ENCODE results near the gene TOGARAM2.

TOGARAM2 gene

DNA sequence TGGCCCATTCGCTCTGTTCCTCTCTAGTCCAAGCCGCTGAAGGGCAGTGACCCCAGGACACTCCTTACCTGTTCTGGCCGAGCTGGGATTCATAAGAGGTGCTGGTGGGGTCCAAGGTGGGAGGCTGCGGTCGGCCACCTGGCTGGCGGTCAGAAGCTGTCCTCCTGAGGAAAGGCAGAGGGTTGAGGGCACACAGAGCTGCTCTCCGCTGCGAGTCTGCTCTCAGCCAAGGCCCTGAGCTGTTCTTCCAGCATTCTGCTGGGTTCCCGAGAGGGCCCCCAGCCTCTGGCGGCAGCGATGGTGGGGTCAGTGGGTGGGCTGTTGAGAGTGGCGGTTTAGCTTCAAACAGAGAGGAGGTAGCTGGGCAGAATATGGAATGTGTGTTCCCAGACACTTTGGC lies 89.4 kb downstream of the TOGARAM2 start (continued):
- TF ChIP-seq, protein P1, sequence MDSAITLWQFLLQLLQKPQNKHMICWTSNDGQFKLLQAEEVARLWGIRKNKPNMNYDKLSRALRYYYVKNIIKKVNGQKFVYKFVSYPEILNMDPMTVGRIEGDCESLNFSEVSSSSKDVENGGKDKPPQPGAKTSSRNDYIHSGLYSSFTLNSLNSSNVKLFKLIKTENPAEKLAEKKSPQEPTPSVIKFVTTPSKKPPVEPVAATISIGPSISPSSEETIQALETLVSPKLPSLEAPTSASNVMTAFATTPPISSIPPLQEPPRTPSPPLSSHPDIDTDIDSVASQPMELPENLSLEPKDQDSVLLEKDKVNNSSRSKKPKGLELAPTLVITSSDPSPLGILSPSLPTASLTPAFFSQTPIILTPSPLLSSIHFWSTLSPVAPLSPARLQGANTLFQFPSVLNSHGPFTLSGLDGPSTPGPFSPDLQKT (IDR thresholded peaks at IDR 0.05; ENCODE audit: borderline replicate concordance, low read depth, low read length): no peak
- TF ChIP-seq, protein P2, sequence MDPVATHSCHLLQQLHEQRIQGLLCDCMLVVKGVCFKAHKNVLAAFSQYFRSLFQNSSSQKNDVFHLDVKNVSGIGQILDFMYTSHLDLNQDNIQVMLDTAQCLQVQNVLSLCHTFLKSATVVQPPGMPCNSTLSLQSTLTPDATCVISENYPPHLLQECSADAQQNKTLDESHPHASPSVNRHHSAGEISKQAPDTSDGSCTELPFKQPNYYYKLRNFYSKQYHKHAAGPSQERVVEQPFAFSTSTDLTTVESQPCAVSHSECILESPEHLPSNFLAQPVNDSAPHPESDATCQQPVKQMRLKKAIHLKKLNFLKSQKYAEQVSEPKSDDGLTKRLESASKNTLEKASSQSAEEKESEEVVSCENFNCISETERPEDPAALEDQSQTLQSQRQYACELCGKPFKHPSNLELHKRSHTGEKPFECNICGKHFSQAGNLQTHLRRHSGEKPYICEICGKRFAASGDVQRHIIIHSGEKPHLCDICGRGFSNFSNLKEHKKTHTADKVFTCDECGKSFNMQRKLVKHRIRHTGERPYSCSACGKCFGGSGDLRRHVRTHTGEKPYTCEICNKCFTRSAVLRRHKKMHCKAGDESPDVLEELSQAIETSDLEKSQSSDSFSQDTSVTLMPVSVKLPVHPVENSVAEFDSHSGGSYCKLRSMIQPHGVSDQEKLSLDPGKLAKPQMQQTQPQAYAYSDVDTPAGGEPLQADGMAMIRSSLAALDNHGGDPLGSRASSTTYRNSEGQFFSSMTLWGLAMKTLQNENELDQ (tag by site-specific recombination; IDR thresholded peaks at IDR 0.05; ENCODE audit: low read depth): no peak
- TF ChIP-seq ZNF626 (tag by site-specific recombination; IDR thresholded peaks at IDR 0.05) (no peak), ZFHX2 (tag by site-specific recombination; conservative IDR thresholded peaks at IDR 0.05) (no peak), ZNF23 (tag by site-specific recombination; IDR thresholded peaks at IDR 0.05; ENCODE audit: borderline replicate concordance) (no peak), WT1 (tag by site-specific recombination; IDR thresholded peaks at IDR 0.05) (no peak)
- TF ChIP-seq, protein P3, sequence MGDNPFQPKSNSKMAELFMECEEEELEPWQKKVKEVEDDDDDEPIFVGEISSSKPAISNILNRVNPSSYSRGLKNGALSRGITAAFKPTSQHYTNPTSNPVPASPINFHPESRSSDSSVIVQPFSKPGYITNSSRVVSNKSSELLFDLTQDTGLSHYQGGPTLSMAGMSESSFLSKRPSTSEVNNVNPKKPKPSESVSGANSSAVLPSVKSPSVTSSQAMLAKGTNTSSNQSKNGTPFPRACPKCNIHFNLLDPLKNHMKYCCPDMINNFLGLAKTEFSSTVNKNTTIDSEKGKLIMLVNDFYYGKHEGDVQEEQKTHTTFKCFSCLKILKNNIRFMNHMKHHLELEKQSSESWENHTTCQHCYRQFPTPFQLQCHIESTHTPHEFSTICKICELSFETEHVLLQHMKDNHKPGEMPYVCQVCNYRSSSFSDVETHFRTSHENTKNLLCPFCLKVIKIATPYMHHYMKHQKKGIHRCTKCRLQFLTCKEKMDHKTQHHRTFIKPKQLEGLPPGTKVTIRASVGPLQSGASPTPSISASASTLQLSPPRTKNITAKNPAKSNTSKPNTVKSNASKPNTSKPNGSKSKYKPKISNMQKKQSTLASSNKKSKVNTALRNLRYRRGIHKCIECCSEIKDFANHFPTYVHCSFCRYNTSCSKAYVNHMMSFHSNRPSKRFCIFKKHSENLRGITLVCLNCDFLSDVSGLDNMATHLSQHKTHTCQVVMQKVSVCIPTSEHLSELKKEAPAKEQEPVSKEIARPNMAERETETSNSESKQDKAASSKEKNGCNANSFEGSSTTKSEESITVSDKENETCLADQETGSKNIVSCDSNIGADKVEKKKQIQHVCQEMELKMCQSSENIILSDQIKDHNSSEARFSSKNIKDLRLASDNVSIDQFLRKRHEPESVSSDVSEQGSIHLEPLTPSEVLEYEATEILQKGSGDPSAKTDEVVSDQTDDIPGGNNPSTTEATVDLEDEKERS (tag by site-specific recombination; IDR thresholded peaks at IDR 0.05): no peak
- TF ChIP-seq, protein P4, sequence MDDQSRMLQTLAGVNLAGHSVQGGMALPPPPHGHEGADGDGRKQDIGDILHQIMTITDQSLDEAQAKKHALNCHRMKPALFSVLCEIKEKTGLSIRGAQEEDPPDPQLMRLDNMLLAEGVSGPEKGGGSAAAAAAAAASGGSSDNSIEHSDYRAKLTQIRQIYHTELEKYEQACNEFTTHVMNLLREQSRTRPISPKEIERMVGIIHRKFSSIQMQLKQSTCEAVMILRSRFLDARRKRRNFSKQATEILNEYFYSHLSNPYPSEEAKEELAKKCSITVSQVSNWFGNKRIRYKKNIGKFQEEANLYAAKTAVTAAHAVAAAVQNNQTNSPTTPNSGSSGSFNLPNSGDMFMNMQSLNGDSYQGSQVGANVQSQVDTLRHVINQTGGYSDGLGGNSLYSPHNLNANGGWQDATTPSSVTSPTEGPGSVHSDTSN (CRISPR knock-in tag; IDR thresholded peaks at IDR 0.05): no peak
- TF ChIP-seq, protein P5, sequence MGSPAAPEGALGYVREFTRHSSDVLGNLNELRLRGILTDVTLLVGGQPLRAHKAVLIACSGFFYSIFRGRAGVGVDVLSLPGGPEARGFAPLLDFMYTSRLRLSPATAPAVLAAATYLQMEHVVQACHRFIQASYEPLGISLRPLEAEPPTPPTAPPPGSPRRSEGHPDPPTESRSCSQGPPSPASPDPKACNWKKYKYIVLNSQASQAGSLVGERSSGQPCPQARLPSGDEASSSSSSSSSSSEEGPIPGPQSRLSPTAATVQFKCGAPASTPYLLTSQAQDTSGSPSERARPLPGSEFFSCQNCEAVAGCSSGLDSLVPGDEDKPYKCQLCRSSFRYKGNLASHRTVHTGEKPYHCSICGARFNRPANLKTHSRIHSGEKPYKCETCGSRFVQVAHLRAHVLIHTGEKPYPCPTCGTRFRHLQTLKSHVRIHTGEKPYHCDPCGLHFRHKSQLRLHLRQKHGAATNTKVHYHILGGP (tag by site-specific recombination; IDR thresholded peaks at IDR 0.05): no peak

DNA sequence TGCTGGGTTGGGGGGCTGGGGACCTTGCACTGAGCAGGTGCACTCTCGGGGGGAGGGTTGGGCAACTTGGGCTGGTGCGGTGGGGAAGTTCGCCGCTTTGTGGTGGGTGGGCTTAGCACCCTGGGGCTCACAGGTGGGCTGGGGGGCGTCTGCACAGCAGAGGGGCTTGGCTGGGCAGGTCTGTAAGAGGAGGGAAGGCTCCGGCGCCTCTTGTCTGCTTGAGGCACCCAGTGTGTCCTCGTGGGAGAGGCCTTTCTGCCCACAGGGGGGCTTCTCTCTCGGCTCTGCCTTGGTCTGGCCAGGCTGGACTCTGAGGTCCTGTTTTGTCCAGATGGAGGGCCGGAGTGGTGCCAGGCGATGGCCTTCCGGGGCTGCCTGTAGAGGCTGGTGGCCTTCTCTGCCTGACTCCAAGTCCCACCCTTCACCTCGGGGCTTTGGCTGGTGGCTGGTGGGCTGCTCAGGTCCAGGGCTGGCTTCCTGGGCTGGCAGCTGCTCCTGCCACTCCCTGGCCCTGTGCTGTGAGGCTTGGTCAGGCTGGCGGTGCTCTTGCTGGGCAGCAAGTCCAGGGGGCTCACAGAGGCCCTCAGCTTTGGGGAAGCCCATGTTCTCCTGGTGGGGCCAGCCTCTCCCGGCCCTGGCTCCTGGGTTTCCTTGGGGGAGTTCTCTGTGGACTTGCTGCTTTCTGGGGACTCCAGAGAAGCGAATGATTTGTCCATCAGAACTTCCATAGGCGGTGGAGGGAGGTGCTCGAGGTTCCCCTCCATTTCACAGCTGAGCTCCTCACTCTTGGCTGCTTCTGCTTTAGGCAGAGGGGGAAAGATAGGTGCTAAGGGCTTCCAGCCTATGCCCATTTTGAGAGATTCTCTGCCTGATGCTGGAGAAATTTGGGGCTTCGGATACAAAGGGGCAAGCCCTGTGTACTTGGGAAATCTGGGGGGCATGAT lies 90.2 kb downstream of the TOGARAM2 start:
- Histone ChIP-seq H3K27ac (ENCODE audit: extremely low read depth, low read depth, low read length) (no peak overlapping the region), H3K4me3 (ENCODE audit: low read depth, low read length) (no peak overlapping the region), H3K4me1 (ENCODE audit: control insufficient read depth, insufficient read depth, low read length) (0 out of 2 replicates have a peak, but pooled peaks cover 3% of the 10 kb centered on the region), H3K36me3 (ENCODE audit: control insufficient read depth in 2 of 2, insufficient read depth in 1 of 2, low read length in 2 of 2) (no peaks in the 10 kb centered on the region), H3K9me3 (ENCODE audit: control insufficient read depth, insufficient read depth, low read depth, low read length) (no peaks in the 10 kb centered on the region)
- CTCF ChIA-PET: no interaction called here
- TF ChIP-seq ZNF311 (tag by site-specific recombination; IDR thresholded peaks at IDR 0.05; ENCODE audit: borderline replicate concordance) (no peak), HOXD13 (CRISPR knock-in tag; IDR thresholded peaks at IDR 0.05; ENCODE audit: borderline replicate concordance) (no peak), ZNF677 (tag by site-specific recombination; IDR thresholded peaks at IDR 0.05) (no peak), ZNF19 (tag by site-specific recombination; IDR thresholded peaks at IDR 0.05; ENCODE audit: low read depth) (no peak), ZNF112 (tag by site-specific recombination; IDR thresholded peaks at IDR 0.05) (no peak)
- TF ChIP-seq, protein P6, sequence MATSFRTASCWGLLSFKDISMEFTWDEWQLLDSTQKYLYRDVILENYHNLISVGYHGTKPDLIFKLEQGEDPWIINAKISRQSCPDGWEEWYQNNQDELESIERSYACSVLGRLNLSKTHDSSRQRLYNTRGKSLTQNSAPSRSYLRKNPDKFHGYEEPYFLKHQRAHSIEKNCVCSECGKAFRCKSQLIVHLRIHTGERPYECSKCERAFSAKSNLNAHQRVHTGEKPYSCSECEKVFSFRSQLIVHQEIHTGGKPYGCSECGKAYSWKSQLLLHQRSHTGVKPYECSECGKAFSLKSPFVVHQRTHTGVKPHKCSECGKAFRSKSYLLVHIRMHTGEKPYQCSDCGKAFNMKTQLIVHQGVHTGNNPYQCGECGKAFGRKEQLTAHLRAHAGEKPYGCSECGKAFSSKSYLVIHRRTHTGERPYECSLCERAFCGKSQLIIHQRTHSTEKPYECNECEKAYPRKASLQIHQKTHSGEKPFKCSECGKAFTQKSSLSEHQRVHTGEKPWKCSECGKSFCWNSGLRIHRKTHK (tag by site-specific recombination; IDR thresholded peaks at IDR 0.05): no peak
- POLR2A ChIA-PET: no interaction called here
